ENCODE data around the gene TREML4.

TREML4 gene

GRCh38 chr6:41179163-41179562 lies 49.0 kb upstream of the TREML4 start:
- ChIA-PET CTCF (interaction anchor here (0.5 to 0.8 kb wide), 4 partner anchors 77 to 1052 kb away, joined by 3 to 6 read pairs (median 4); no protein-coding TSS in a partner anchor), POLR2A (no interaction called here)
- H3K4me1 ChIP-seq (ENCODE audit: control insufficient read depth, insufficient read depth, low read length) = no peaks in the 10 kb centered on the region
- H3K36me3 ChIP-seq (ENCODE audit: control insufficient read depth in 2 of 2, insufficient read depth in 1 of 2, low read length in 2 of 2) = no peaks in the 10 kb centered on the region
- H3K4me3 ChIP-seq (ENCODE audit: low read depth, low read length) = no peak overlapping the region
- no peak for TF ChIP-seq ZNF776 (tag by site-specific recombination; IDR thresholded peaks at IDR 0.05; ENCODE audit: borderline replicate concordance)
- no peak for TF ChIP-seq ZNF341 (tag by site-specific recombination; IDR thresholded peaks at IDR 0.05; ENCODE audit: low read depth)
- TF ChIP-seq ZNF76 (tag by site-specific recombination; IDR thresholded peaks at IDR 0.05; ENCODE audit: borderline replicate concordance, low read depth) = no peak
- TF ChIP-seq ZNF174 (tag by site-specific recombination; IDR thresholded peaks at IDR 0.05) = no peak
- no peak for TF ChIP-seq YY1 (tag by site-specific recombination; IDR thresholded peaks at IDR 0.05)
- no peak for TF ChIP-seq ZBTB7A (tag by site-specific recombination; IDR thresholded peaks at IDR 0.05; ENCODE audit: low read depth)
- no peak for TF ChIP-seq ZNF175 (tag by site-specific recombination; IDR thresholded peaks at IDR 0.05)
- TF ChIP-seq ZNF169 (tag by site-specific recombination; IDR thresholded peaks at IDR 0.05) = no peak
- no peak for TF ChIP-seq ZSCAN16 (tag by site-specific recombination; IDR thresholded peaks at IDR 0.05)
- no peak for TF ChIP-seq ZNF585B (tag by site-specific recombination; IDR thresholded peaks at IDR 0.05)
- no peak for TF ChIP-seq ZNF239 (tag by site-specific recombination; IDR thresholded peaks at IDR 0.05)
- H3K9me3 ChIP-seq (ENCODE audit: control insufficient read depth, insufficient read depth, low read depth, low read length) = no peaks in the 10 kb centered on the region
- no peak overlapping the region for H3K27ac ChIP-seq (ENCODE audit: extremely low read depth, low read depth, low read length)

GRCh38 chr6:41181566-41181965 lies 46.6 kb upstream of the TREML4 start:
- no peak overlapping the region for H3K4me3 ChIP-seq (ENCODE audit: low read depth, low read length)
- no peak overlapping the region for H3K27ac ChIP-seq (ENCODE audit: extremely low read depth, low read depth, low read length)
- CTCF ChIA-PET = interaction anchor here (0.6 to 3.4 kb wide), 17 partner anchors 8 to 1737 kb away, joined by 3 to 42 read pairs (median 5); partner anchors contain the start of genes NFYA and OARD1
- no peaks in the 10 kb centered on the region for H3K4me1 ChIP-seq (ENCODE audit: control insufficient read depth, insufficient read depth, low read length)
- POLR2A ChIA-PET = no interaction called here
- 0 out of 2 replicates have a peak, but pooled peaks have one; percentile 32 for TF ChIP-seq HOXA7 (CRISPR knock-in tag; IDR thresholded peaks at IDR 0.05; ENCODE audit: borderline replicate concordance)
- TF ChIP-seq ZFHX2 (tag by site-specific recombination; conservative IDR thresholded peaks at IDR 0.05) = peak; percentile 24; the same call in 1 of the 2 replicates
- TF ChIP-seq ZBTB48 (tag by site-specific recombination; IDR thresholded peaks at IDR 0.05) = no peak
- H3K36me3 ChIP-seq (ENCODE audit: control insufficient read depth in 2 of 2, insufficient read depth in 1 of 2, low read length in 2 of 2) = no peaks in the 10 kb centered on the region
- no peaks in the 10 kb centered on the region for H3K9me3 ChIP-seq (ENCODE audit: control insufficient read depth, insufficient read depth, low read depth, low read length)

GRCh38 chr6:41182069-41183034 lies 45.8 kb upstream of the TREML4 start:
- Histone ChIP-seq H3K9me3 (ENCODE audit: control insufficient read depth, insufficient read depth, low read depth, low read length) (no peaks in the 10 kb centered on the region), H3K36me3 (ENCODE audit: control insufficient read depth in 2 of 2, insufficient read depth in 1 of 2, low read length in 2 of 2) (no peaks in the 10 kb centered on the region), H3K4me3 (ENCODE audit: low read depth, low read length) (no peak overlapping the region), H3K27ac (ENCODE audit: extremely low read depth, low read depth, low read length) (no peak overlapping the region), H3K4me1 (ENCODE audit: control insufficient read depth, insufficient read depth, low read length) (no peaks in the 10 kb centered on the region)
- ChIA-PET POLR2A (no interaction called here), CTCF (interaction anchor here (0.6 to 3.4 kb wide), 30 partner anchors 9 to 502 kb away, joined by 3 to 42 read pairs (median 5); partner anchors contain the start of genes NFYA and OARD1)
- TF ChIP-seq ZNF423 (tag by site-specific recombination; IDR thresholded peaks at IDR 0.05) (no peak), ZNF473 (tag by site-specific recombination; IDR thresholded peaks at IDR 0.05) (no peak), ZNF274 (IDR thresholded peaks at IDR 0.05; ENCODE audit: low read length) (no peak), ZNF274 (tag by site-specific recombination; IDR thresholded peaks at IDR 0.05; ENCODE audit: borderline replicate concordance) (no peak), ZNF112 (tag by site-specific recombination; IDR thresholded peaks at IDR 0.05) (no peak), CTCF (tag by site-specific recombination; IDR thresholded peaks at IDR 0.05) (peak; percentile 41; the same call in 1 of the 2 replicates), ZNF654 (tag by site-specific recombination; IDR thresholded peaks at IDR 0.05; ENCODE audit: low read depth) (peak; percentile 53)
